AG09319 (cell line): ENCODE data around the gene ARHGAP42.

Experiments used
- DNase-seq: peaks from one replicate; pipeline ENCODE4 v3.0.0-alpha.2; 2010; ENCODE audit warnings: low read depth; ENCODE audit errors: extremely low read depth
- TF ChIP-seq, protein P1 (sequence below): IDR thresholded peaks from 2 replicates; pipeline ENCODE4 v1.5.1; 2011; ENCODE audit warnings: low read depth, mild to moderate bottlenecking, inconsistent platforms, low read length, moderate library complexity

The ARHGAP42 gene

GRCh38 chr11:100918551-100919500 lies 231.7 kb downstream of the ARHGAP42 start:
- TF ChIP-seq, protein P1, sequence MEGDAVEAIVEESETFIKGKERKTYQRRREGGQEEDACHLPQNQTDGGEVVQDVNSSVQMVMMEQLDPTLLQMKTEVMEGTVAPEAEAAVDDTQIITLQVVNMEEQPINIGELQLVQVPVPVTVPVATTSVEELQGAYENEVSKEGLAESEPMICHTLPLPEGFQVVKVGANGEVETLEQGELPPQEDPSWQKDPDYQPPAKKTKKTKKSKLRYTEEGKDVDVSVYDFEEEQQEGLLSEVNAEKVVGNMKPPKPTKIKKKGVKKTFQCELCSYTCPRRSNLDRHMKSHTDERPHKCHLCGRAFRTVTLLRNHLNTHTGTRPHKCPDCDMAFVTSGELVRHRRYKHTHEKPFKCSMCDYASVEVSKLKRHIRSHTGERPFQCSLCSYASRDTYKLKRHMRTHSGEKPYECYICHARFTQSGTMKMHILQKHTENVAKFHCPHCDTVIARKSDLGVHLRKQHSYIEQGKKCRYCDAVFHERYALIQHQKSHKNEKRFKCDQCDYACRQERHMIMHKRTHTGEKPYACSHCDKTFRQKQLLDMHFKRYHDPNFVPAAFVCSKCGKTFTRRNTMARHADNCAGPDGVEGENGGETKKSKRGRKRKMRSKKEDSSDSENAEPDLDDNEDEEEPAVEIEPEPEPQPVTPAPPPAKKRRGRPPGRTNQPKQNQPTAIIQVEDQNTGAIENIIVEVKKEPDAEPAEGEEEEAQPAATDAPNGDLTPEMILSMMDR = no peak
- no peak for DNase-seq

- TF ChIP-seq, protein P1 = no peak
- DNase-seq = no peak
Observed at GRCh38 chr11:100920593-100920992, 233.5 kb downstream of the ARHGAP42 start.

GRCh38 chr11:100922121-100922520 lies 235.0 kb downstream of the ARHGAP42 start:
- TF ChIP-seq, protein P1 = no peak
- DNase-seq = no peak

GRCh38 chr11:100923555-100923954 lies 236.5 kb downstream of the ARHGAP42 start:
- TF ChIP-seq, protein P1 = no peak
- no peak for DNase-seq

DNA sequence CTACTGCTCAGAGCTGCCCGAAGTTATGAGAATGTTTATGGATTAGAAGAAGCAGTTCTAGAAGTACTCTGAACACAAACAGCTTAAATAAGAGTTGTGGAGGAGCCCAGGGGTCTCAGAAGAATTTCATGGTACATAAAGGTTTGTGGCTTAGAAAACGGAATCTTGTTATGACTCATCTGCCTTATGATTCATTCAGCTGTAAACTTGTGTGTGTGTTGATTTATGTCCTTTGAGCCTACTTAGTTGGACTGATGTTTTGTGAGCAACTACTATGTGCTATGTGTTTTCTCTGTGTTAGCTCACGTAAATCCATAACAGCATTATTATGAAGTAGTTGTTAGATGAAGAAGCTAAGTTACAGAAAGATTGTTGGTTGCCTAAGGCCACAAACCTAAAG lies 238.8 kb downstream of the ARHGAP42 start:
- DNase-seq = no peak
- TF ChIP-seq, protein P1 = no peak

- no peak for DNase-seq
- TF ChIP-seq, protein P1 = no peak
Observed at GRCh38 chr11:100927579-100927978, 240.5 kb downstream of the ARHGAP42 start.

DNA sequence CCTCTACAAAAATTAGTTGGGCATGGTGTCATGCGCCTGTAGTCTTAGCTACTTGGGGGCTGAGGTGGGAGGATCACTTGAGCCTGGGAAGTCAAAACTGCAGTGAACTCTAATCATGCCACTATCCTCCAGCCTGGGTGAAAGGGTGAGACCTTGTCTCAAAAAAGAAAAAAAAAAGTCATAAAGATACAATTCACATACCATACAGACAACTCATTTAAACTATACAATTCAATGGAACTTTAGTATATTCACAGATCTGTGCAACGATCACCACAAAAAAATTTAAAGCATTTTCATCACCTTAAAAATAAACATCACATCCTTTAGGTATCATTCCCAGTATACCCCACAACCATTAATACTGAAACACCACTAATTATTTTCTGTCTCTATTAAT lies 241.3 kb downstream of the ARHGAP42 start:
- TF ChIP-seq, protein P1 = no peak
- no peak for DNase-seq
